GM18951 (cell line): ENCODE results near the gene CTPS1.

ENCODE experiments used
- POLR2A ChIP-seq: IDR thresholded peaks from 4 replicates; pipeline ENCODE4 v1.6.1; 2011; ENCODE audit warnings: mild to moderate bottlenecking; ENCODE audit not compliant: insufficient read length, insufficient read depth; ENCODE audit errors: extremely low read depth
- in situ Hi-C: fragments of 300-500 bp; cut with MboI; formaldehyde crosslinking; loops from one replicate; pipeline ENCODE4 v1.12.0; 2022; ENCODE audit warnings: low sequenced_read_pairs, mixed read lengths, inconsistent platforms; ENCODE audit not compliant: unreplicated experiment

The CTPS1 gene

DNA sequence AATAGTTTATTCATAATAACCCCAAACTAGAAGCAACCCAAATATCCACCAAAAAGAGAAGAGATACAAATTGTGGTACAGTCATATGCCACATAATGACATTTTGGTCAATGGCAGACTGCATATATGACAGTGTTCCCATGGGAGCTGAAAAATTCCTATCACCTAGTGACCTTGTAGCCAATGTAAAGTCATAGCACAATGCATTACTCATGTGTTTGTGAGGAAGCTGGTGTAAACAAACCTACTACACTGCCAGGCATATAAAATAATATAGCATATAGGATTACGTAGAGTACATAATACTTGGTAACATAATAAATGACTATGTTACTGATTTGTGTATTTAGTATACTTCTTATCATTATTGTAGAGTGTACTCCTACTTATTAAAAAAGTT is 71.5 kb downstream of the CTPS1 start:
- no peak for TF ChIP-seq POLR2A
- in situ Hi-C loops, result no loop called here

GRCh38 chr1:41053316-41053715 is 73.8 kb downstream of the CTPS1 start:
- no peak for TF ChIP-seq POLR2A
- in situ Hi-C loops, result no loop called here

GRCh38 chr1:41056907-41057306 is 77.4 kb downstream of the CTPS1 start:
- no peak for TF ChIP-seq POLR2A
- in situ Hi-C loops, result no loop called here
